ENCODE results near the gene TINAGL1.
"Not testable (repeated sequence)": the region's sequence is repeated elsewhere in the genome, so short reads cannot be mapped to it uniquely, and the experiment has no call there.

Gene TINAGL1

GRCh38 chr1:31581821-31582810 is 5.8 kb downstream of the TINAGL1 start:
- no peak for DNase-seq (ENCODE audit: low read depth, low spot score)
- no peak overlapping the region for H3K4me3 ChIP-seq (ENCODE audit: low read length)

DNA sequence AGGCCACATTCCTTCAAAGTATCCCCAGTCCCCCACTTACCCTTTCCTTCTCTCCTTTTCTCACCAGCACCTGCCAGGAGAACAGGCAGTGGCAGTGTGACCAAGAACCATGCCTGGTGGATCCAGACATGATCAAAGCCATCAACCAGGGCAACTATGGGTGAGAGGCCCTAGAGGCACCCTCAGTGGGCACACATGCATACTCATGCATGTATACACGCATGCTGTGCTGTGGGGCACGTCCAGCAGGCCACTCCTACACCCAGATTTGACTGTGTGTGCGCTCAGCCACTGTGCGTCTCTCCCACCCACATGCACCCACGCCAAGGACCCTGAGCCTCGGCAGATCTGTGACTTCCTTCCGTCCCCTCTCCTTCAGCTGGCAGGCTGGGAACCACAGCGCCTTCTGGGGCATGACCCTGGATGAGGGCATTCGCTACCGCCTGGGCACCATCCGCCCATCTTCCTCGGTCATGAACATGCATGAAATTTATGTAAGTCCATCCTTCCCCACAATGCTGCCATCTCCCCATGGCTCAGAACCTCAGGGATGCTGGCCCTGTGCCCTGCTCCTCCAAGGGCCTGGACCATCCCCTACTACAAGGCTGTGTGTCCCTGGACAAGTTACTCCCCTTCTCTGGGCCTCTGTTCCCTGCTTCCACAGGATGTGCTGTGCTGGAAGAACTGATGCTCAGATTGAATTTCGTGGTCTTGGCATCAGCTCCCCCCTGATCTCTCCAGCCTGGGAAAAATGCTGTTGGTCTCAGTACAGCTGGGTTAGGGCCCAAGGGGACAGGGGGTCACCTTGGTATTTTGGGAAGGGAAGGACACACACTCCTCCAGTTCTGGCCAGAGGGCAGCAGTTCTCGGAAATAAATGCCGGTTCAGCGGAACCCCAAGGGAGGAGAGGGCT is 7.0 kb downstream of the TINAGL1 start:
- no peak overlapping the region for H3K4me3 ChIP-seq (ENCODE audit: low read length)
- no peak for DNase-seq (ENCODE audit: low read depth, low spot score)

- DNase-seq (ENCODE audit: low read depth, low spot score), result no peak
- no peak overlapping the region for H3K4me3 ChIP-seq (ENCODE audit: low read length)
Observed at GRCh38 chr1:31583995-31584868, 7.9 kb downstream of the TINAGL1 start.

DNA sequence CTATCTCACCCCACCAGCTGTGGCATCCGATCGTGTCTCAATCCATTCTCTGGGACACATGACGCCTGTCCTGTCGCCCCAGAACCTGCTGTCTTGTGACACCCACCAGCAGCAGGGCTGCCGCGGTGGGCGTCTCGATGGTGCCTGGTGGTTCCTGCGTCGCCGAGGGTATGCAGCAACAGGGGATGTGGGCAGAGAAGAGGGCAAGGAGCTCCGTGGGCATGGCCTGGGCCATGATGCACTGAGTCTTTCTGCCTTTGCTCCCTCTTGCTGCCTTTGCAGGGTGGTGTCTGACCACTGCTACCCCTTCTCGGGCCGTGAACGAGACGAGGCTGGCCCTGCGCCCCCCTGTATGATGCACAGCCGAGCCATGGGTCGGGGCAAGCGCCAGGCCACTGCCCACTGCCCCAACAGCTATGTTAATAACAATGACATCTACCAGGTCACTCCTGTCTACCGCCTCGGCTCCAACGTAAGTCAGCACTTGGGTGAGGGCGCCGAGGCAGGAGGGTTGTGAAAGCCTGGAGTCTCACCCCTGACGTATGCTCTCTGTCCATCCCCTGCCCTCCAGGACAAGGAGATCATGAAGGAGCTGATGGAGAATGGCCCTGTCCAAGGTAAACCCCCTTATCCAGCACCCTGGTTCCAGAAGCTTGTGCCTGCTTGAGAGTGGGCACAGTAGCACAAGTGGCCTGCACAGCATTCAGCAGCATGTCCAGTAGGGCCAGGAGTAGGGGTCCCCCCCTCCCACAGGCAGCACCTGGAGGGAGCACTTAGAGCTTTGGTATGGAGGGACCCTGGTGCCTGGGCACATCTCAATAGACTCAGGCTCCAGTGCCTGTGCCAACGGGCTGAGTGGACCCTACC is 8.8 kb downstream of the TINAGL1 start:
- no peak overlapping the region for H3K4me3 ChIP-seq (ENCODE audit: low read length)
- DNase-seq (ENCODE audit: low read depth, low spot score), result no peak

DNA sequence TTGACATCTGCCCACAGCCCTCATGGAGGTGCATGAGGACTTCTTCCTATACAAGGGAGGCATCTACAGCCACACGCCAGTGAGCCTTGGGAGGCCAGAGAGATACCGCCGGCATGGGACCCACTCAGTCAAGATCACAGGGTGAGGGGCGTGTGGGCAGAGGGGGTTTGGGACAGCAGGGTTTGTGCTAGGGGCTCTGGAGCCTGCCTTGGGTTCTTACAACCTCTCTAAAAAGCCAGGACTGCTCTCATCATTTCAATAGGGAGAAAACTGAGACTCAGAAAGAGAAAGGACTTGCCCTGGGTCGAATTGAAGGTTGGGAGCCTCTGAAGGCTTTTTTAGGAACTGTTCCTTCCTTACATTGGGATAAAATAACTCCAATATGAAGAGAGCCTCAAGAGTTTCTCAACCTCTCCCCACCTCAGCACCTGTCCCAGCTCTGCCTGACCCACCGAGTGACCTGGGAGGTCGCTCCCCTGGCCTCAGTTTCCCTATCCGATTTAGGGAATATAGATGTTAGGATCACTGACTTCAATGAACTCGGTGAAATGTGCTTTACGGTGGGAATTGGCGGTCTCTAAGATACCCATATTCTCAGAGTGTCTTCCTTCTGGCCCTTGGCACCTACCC is 9.5 kb downstream of the TINAGL1 start:
- no peak for DNase-seq (ENCODE audit: low read depth, low spot score)
- H3K4me3 ChIP-seq (ENCODE audit: low read length), result no peak overlapping the region

- no peak overlapping the region for H3K4me3 ChIP-seq (ENCODE audit: low read length)
- no peak for DNase-seq (ENCODE audit: low read depth, low spot score)
Observed at GRCh38 chr1:31586376-31587327, 10.3 kb downstream of the TINAGL1 start.

DNA sequence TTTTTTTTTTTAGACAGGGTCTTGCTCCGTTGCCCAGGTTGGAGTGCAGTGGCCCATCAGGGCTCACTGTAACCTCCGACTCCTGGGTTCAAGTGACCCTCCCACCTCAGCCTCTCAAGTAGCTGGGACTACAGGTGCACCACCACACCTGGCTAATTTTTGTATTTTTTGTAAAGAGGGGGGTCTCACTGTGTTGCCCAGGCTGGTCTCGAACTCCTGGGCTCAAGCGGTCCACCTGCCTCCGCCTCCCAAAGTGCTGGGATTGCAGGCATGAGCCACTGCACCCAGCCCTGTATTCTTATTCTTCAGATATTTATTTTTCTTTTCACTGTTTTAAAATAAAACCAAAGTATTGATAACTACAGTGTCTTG is 11.0 kb downstream of the TINAGL1 start:
- DNase-seq (ENCODE audit: low read depth, low spot score); H3K4me3 ChIP-seq (ENCODE audit: low read length): not testable (repeated sequence)

DNA sequence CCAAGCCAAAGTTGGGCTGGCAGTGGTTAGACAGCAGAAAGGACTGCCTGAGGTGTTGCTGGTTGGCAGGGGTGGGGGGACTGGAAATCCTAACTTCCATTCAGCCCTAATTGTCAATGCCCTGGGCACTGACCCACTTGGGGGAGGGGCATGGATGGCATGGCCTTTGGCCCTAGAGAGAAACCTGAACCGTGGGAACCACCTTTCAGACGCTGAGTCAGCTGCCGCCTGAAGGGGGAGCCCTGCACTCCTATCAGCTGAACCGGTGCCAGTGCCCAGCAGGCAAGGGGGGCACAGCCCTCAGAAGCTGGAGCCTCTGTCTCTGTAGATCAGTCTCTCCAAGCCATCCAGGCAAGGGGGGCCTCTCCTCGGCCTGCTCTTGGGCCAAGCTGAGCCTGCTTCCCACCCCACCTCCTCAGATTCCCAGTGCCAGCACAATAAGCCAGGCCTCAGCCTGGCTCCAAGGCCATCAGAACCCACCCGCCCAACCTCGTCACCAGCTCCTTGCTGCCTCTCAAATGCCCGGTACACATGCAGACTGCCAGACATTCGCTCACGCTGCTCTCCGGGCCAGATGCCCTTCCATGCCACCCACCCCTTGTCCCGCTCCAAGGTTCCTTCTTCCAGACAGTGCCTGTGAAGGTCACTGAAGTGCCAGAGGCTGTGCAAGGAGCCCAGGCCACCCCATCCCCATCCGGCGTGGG is 11.6 kb downstream of the TINAGL1 start:
- no peak overlapping the region for H3K4me3 ChIP-seq (ENCODE audit: low read length)
- DNase-seq (ENCODE audit: low read depth, low spot score), result no peak

- H3K4me3 ChIP-seq (ENCODE audit: low read length), result no peak overlapping the region
- DNase-seq (ENCODE audit: low read depth, low spot score), result no peak
Observed at GRCh38 chr1:31588751-31589515, 12.6 kb downstream of the TINAGL1 start.

- DNase-seq (ENCODE audit: low read depth, low spot score), result no peak
- no peak overlapping the region for H3K4me3 ChIP-seq (ENCODE audit: low read length)
Observed at GRCh38 chr1:31591425-31592093, 15.2 kb downstream of the TINAGL1 start.

- no peak overlapping the region for H3K4me3 ChIP-seq (ENCODE audit: low read length)
- DNase-seq (ENCODE audit: low read depth, low spot score), result no peak
Observed at GRCh38 chr1:31592132-31592531, 15.8 kb downstream of the TINAGL1 start.

DNA sequence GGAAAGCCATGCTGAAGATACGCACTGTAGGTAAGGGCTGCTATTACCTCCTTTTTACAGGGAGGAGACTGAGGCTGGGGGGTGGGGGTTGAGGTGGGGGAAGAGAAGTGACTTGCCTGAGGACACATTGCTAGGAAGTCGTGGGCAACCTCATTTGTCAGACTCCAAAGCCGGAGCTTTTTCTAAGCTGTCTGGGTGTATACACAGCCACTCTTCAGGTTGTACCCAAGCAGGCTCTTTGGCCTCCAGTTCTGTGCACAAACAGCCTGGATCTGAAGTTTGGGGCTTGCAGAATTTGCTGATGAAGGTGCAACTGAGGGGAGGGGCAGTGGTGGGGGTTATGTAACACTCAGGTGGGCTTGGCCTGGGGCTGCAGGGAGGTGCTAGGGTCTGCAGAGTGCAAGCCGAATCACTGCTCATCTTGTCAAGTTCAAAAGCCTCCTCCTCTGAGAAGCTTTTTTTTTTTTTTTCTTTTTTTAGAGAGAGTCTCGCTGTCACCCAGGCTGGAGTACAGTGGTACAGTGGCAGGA is 16.9 kb downstream of the TINAGL1 start:
- DNase-seq (ENCODE audit: low read depth, low spot score), result no peak
- H3K4me3 ChIP-seq (ENCODE audit: low read length), result no peak overlapping the region

DNA sequence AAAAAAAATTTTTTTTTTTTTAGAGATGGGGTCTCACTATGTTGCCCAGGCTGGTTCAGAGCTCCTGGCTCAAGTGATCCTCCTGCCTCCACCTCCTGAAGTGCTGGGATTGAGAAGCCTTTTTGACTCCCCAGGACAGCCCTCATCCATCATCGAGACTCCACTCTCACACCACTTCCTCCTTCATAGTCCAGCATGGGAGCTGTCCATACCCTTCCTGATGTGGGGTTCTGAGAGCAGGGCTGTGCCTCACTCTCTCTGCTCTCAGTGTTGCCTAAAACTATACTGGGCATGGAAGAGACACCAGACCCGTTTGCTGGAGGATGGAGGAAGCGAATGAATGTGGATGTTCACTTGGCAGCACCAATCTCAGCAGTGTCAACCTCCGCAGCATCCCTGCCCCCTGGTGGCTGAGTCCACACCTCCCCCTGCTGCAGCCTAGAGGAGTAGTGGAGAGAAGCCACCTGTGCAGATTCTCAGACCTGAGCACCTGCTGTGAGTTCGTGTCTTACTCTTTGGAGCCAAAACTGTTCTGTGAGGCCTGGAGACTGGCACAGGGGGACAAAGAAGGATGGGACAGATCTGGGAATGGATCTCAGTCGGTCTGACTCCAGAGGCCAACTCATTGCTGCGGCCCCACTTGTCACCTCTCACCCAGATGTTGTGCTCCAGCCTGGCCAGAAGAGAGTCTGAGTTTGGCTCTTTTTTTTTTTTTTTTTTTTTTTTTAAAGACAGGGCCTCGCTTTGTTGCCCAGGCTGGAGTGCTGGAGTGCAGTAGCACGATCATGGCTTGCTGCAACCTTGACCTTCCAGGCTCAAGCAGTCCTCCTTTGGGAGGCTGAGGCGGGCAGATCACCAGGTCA is 17.7 kb downstream of the TINAGL1 start:
- H3K4me3 ChIP-seq (ENCODE audit: low read length), result no peak overlapping the region
- peak; percentile 73 for DNase-seq (ENCODE audit: low read depth, low spot score)

Measured in Jurkat, Clone E6-1 (cell line).